ENCODE results near the gene EEFSEC.

The EEFSEC gene

DNA sequence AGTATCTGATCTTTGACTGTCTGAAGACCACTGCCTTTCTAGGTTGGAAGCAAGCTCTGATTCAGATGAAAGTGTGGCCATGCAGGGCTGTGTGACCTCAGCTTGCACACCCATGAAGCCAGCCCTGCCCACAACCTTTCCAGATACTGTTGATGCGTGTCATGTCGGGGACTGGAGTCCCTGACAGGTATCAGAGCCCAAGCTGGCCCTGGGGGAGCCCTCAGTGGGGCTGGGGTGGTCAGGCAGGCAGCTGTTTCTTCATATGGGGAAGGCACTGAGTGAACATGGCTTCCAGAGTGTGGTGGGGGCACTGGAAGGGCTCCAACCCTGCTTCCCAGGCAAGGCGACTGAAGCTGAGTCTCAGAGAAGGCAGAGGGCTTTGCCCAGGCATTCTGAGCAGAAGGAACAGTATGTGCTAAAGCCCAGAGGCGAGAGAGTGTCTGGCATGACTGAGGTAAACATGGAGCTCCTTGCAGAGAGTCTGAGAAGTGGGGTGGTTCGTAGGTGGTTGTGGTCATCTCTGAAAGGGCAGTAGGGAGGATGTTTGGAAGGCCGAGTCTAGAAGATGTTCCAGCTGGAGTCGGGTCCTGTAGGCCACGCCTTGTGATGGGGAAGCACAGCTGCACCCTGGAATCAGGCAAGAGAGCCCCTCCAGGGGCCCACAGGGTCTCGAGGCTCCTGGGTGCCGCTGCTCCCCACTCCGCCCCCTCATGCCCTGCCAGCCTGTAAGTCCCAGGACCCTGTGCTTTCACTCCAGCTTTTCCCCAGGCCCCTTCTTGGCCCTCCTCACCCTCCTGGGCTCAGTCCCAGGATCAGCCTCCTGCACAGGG, 122.2 kb downstream of the EEFSEC start:
- no peak for DNase-seq

DNA sequence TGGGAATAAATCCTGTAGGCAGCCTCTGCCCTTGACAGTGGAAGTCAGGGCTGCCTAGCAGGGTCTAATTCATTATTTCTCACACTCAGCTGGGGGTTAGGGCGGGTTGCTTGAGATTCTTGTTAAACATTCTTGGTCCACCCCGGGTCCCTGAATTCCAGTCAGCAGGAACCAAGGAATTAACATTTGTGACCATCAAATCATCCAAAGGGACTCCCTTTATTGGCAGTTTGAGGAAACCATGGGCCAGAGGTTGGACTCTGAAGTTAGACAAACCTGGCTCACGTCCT, 122.8 kb downstream of the EEFSEC start:
- DNase-seq = no peak

DNA sequence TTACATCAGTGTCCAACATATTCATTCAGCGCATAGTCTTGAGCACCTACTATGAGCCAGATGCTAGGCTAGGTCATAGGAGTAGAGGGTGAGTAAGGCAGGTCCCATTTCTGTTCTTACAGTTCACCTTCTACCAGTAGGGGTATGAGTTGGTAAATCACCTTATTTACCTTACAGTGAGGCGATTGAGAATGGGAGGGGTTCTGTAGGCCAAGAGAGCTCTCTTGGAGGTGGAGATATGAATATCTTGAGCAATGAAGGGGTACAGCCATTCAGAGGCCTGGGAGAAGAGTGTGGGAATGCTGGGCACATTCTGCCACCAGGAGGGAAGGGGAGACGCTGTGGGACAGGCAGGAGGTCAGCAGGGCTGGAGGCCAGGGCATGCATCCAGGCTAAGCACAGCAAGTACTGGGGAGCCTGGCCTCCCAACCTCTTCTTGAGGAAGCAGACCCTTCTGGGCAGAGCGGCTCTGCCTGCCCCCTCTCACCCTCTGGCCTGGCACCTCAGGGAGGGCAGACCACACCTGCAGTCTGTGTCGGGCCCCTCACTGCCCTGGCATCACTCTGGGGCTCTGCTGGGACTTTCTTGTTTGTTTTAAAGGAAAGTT, 123.4 kb downstream of the EEFSEC start:
- no peak for DNase-seq

DNA sequence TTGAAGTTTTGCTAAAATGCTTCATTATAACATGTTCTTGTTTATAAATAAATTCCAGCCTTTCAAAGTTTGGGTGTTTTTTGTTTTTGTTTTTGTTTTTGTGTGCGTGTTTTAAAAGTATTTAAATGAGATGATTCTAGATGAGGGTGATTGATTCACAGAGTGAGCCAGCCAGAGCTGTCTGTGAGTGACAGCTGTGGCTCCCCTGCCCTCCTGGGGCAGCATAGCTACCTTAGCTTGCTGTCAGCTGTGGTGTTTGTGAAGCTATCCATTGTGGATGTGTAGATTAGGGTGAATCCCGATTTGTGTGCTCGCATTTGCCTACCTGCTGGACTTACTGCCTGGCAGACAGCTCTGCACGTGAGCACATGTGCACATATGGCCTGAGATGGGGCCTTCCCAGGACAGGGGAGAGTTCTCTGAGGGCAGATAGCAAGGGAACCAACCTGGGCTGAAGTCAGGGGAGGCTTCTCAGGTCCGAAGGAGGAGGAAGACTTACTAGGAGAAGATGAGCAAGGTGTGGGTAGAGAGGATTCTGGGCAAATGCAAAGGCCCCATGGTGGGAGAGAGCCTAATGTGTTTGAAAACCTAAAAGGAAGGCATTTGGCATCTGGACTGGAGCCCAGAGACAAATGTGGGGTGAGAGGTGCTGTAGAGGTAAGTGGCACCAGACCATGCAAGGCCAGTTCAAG, 124.2 kb downstream of the EEFSEC start:
- DNase-seq = no peak

DNA sequence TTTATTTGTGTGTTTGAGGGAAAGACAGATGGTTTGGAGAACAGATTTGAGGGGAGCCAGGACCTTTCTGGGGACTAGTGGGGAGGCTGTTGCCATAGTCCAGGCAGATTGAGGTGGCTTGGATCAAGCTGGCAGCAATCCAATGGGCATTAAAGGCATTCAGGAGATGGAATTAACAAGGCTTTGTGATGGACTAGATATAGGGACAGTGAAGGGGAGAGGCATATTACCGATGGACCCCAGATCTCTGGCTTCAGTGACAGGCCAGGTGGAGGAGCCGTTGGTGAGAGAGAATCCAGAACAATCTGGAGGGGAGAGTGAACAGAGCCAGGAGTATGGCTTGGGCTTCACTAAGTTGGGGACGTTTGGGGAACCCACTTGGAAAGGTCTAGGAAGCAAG, 124.8 kb downstream of the EEFSEC start:
- DNase-seq = no peak

DNA sequence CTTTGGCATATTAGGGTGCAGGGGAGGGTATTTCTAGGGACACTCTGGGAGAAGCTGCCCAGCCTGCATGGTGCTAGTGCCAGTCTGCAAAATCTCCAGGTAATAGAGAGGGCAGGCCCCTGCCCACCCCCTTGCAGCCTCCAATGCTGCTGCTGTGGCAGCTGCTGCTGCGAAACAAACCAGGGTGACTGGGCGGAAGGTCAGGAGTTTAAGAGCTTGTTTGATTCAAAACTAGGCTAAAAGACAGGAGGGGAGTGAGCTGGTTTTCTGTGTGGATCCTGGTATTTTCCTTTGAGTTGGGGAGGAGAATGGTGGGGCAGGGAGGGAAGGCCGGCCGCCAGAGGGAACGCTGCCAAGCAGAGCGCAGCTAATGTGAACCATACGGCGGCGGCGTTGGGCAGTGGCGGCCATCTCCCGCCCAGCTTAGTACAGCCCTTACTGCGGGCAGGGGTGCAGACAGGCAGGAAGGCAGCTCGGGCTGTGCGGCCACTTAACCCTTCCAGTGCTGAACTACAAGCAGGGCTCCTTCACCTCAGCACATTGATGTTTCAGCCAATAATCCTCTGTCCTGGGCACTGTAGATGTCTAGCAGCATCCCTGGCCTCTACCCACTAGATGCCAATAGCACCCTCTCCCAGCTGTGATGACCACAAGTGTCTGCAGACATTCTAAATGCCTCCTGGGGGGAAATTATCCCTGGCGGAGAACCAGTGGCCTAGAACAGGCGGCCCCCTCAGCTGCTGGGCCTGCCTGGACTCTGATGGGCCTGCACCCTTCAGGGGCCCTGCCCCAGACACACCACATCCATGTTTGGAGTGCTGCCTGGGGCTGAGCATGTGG, 125.7 kb downstream of the EEFSEC start:
- DNase-seq = no peak

DNA sequence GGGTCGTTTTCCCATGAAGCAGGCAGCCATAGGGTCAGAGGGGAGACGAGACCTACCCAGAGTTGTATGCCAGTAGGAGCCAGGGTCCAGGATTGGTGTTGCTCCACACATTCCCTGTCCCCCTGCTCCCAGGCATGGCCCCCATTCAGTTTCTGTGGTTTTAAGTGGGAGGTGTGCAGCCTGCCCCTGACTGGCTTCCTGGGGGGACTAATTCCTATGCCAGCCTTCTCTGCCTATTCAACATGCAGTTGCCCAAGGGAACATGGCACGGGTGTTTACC, 126.3 kb downstream of the EEFSEC start:
- DNase-seq = no peak

DNA sequence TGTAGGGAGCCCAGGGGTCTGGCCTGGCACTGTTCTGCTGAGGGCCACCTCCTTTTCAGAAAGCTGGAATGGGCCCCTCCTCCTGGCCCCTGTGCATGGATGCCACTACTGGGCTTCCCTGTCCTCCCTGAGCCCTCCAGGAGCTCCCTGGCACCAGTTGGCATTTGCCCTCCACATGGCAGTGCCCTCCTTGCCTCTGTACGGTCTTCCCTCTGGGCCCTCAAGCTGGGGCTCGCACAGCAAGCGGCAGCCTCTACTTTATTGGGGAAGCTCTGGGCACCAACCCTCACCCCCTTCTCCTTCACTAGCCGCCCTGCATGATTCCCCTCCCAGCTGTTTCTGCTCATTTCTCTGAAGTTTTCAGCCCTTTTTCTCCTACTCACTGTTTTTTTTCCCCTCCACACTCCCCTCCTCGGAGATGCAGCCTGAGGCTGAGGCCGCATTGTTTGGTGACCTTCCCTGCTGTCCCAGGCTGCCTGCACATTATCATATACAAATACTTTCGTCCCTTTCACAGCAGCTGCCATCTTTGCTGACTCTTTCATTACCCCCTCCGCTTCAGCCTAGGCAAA, 127.3 kb downstream of the EEFSEC start:
- no peak for DNase-seq

DNA sequence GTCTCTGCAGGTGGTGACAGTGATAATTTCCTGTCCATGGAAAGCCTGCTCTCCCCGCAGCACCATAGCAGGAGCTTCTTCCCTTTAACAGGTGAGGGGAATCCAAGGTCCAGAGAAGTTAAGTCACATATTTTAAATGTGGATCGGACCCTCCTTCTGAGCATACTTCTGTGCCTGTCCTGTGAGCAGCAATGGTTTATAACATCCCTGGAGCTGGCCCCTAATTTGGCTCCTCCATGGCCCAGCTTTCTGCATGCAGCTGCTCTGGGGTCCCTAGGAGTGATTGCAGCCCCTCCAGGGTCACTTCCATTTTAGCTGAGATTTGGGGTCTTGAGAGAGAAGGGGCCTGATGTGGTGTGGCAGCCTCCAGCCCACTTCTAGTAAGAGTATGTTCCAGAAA, 127.8 kb downstream of the EEFSEC start:
- no peak for DNase-seq

DNA sequence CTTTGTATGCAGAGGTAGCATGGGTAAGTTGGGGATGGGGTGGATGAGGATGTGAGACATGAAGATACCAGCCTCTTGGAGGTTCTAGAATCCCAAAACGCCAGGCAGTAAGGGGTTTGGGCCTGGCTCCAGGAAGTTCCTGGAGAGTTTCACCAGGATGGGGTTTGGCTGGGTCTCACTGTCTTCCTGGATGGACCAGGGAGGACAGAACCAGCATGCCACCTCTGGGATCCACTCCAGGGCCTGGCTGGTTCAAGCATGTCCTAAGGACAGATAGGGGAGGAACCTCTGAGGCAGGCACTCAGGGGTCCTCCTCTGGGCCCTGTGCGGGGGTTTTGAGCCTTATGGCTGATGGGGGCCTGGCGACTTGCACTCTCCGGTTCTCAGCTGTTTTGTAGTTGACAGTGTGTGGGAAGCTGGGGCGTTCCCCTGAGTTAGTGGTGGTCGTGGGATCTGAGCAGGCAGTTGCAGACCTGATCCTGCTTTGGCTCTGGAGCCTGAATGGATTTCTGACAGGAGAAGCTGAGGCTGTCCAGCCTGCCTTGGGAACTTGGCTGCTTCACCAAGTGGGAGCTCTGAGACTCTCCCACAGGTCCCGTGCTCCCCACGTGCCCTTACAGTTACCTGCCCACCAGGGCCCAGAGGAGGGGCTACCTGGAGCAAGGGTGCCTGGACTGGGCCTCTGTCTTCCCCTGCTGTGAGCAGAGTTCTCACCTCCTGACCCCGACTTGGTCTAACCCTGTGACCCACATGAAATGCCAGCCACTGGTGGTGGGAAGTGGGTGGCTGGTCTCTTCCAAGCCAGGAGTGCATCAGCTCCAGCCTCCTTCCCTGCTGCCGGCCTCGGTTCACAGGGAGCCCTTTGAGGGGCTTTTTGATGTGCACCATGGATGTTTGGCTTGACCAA, 128.4 kb downstream of the EEFSEC start:
- no peak for DNase-seq

DNA sequence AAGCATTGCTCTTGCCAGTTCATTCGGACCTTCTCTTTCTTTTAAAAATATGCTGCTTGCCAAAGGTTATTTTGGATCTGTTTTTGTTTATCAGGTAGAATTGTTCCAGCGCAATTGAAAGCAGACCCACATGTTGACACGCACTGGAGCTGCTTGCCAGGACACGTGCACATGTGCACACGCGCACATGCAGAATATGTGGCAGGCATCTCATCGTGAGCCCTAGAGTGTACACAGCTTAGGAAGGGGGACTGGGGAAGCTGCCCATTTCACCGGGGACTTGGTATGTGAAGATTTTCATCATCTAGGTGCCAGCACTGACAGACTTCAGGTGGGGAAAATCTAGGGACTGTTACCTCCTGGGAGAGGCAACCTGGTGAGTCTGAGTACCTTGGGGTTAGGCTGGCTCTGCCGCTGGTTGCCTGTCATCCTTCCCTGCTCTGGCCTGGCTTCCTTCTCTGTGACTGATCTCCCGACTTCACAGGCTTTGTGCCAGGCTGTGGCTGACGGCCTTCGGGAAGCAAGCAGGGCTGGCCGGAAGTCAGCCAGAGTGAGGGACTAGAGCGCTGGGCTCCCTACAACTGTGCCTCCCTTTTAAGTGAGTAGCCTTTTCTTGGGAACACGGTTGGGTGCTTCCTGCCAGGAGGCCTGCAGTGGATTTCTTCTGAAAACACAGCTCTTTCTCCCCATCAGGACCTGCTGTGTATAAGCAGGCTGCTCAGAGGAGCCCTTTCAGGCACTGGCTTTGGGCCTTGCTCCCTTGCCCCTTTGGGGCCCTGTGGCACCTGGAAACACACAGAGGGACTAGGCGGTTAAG, 129.3 kb downstream of the EEFSEC start:
- DNase-seq = no peak

DNA sequence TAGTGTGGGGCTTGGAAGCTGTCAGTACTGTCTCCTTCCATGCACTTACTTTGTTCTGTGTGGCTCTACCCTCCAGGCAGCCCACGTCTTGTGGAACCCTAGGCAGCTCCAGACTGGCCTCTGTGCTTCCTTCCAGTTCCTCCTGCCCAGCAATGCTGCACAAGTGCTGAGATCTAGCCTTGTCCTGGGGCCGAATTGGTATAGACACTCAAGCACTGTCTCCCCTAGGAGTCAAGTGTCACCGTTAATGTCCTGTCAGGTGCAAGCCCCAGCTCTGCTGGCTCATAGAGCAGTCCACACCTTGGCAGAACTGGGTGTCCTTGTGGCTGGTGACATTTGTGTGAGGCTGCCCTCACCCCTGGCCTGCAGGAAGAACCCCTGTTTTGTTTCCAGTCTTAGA, 130.1 kb downstream of the EEFSEC start:
- no peak for DNase-seq

DNA sequence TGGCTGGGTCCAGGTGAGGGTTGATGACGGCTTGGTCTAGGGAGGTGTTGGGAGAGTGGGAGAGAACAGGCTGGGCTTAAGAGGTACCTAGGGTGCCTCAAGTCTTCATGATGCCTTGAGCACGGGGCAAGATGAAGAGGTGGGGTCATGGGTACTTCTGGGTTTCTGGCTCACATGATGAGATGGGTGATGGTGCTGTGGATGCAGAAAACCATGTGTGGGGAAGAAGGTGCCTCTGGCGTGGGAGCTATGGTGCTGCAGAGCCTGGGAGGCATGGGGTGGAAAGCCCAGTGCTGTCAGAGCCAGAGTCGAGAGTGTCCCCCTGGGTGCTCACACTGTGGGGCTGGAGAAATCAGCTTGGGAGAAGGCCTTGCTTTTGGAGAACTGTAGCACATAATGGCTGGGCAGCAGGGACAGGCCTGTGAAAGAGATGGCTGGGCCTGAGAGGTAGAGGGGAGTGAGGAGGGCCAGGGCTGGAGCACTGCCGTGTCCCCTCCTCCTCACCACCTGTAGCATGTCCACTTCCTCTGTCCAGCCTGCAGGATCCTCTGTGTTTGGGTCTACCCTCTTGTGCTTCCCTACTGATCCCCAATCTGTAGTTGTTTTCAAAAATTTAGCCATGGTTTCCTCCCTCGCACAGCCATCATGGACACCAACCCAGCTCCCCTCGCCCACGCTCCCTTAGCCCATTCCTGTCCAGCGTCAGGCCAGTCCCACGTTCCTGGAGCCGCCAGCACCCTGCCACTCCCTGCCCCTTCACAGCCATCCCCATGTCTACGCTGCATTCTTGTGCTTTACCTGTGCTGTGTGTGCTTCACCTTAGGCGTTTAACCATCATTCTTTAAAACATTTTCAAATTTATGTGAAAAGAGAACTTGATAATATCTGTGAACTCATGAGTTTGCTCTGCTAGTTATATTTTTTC, 132.0 kb downstream of the EEFSEC start:
- DNase-seq = no peak

DNA sequence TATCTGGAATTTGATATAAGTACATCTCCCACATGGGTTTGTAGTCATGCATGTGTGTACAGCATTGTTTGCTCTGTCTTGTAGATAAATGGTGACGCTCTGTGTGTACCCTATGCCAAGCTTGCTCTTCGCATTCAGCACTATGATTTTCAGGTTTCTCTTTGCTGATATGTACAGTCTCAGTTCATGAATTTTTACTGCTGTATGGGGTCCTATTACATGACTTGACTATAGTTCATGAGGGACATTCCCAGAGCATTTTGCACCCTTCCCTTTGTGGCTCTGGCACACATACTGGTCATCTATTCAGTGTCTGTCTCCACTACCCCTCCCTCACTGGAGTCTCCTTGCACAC, 132.7 kb downstream of the EEFSEC start:
- DNase-seq = no peak

DNA sequence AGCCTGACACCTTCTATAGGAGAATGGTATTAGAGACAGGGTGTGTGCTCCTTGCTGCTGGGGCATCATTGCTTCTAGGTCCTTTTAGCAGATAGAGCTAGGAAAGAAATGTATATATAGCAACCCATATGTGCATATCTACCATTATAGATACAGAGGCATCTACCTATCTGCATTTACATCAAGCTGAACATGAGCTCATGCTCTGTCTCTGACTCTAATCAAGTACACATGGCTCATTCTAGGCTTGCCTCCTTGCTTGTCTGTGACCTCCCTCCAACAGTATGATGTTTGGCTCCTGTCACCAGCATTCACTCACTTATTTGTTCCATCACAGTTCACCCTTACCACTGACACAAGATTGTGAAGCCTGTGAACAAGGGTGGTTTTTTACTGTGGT, 133.4 kb downstream of the EEFSEC start:
- no peak for DNase-seq

DNA sequence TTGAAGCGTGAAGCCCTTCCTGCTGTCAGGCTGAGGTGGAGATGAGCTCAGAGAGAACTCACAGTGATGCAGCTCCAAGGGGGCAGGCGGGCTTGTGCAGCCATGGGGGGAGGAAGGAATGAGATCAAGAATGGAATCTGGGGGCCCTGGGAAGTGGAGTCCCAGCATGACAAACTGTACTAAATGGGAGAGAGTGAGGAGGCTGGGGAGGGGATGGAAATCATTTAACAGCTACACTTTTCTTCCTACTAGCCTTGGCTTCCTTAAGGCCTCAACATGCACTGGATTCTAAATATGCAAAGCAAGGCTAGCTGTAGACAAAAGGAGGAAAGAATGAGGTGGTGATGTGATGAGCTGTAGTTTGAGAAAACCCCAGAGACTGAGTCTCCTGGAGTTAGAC, 133.9 kb downstream of the EEFSEC start:
- DNase-seq = no peak

DNA sequence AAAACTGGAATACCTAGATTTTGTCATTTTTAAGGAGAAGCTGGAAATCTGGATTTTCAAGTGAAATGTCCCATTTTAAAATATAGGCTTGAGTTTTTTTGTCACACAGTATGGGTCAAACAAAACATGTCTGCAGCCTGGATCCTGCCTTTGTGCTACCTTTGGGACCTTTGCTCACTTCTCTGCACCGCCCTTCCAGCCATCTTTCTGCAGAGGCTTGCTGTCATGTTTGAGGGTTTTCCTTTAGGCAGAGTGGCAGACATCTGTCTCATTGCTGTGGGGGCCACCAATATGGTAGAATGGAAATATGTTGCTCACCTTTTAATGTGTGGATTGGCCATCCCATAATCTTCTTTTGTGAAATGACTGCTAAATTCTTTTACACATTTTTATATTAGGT, 136.3 kb downstream of the EEFSEC start:
- DNase-seq = no peak

DNA sequence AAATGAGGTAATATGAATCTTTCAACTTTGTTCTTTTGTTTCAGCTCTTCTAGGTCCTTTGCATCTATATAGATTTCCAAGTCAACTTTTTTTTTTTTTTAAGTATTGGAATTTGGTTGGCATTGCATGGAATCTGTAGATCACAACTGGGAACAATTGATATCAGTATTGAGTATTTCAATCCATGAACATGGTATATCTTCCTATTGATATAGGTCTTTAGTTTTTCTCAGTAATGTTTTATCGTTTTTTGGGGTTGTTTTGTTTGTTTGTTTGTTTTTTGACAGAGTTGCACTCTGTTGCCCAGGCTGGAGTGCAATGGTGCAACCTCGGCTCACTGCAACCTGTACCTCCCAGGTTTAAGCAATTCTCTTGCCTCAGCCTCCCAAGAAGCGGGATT, 137.2 kb downstream of the EEFSEC start:
- DNase-seq = no peak

DNA sequence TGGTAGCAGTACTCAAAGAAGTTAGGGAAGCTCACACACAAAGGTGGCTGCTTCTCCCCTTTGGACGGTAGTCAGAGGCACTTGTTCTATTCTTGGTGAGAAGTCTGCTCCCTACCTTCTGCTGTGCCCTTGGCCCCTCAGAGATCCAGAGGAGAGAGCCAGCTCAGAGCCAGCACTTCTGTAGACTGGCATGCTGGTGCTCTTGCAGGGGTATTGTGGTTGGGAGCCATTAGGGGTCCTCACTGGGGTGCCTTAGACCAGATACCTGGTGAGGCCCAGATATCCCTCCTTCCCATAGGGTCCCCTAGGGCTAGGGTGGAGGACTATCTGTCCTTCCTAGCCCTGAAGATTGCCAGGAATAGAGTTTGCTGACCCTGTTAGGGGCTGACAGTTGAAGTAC, 140.6 kb downstream of the EEFSEC start:
- no peak for DNase-seq

DNA sequence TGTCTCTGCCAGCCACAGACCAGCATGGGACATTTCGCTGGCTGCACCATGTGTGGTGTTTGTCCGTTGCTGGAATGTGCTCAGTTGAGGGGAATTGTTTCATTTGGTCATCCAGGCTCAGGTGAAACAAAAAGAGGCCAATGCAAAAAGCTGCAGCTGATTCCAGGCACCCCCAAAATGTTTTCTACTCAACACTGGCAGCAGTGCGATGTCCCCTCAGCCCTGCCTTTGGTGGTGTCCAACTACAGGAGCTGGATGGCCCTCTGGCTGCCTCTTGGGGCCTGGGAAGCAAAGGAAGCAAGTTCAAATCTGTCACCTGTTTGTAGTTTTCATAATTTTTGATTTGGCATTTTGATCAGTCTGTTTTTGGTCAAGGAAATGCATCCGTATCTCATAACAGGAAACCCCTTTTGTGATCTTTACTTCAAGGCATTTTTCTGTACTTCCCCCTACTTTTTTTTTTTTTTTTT, 141.8 kb downstream of the EEFSEC start:
- no peak for DNase-seq
